Measurements from ENCODE around the gene KRT32. TPM values are rescaled to one million over a fixed set of nuclear protein-coding genes. Genes with fewer than 3 reads are reported as not detected.

Gene KRT32
- total RNA-seq, 1 donor from 2014 or later = not detected

DNA sequence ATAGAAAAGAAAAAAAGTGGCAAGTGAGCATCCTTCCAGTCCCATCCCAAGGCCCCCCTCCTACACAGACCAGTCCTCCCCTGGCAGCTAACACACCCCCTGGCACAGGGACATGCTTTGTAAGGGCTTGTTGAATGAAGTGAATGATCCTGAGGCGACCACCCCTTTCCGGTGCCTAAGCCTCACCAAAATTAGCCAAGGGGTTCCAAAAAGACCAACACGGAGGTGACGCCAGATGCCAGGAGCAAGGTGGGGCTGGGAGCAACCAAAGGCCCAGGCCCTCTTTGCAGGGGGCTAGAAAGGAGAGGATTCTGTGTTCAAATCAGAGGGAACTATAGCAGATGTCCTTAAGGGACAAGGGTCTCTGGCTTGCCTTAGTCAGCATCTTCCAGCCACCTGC, 8.2 kb upstream of the KRT32 start:
- no peak overlapping the region for H3K27ac Mint-ChIP-seq (ENCODE audit: unreplicated experiment)

GRCh38 chr17:41474863-41475262, 7.7 kb upstream of the KRT32 start:
- Histone ChIP-seq H3K4me2 (ENCODE audit: low read length) (no peak overlapping the region), H3K9ac (ENCODE audit: low read length) (no peak overlapping the region), H3K27me3 (ENCODE audit: insufficient read depth, low read length) (no peaks in the 10 kb centered on the region), H3K4me1 (ENCODE audit: insufficient read depth, low read length) (no peaks in the 10 kb centered on the region), H4K20me1 (ENCODE audit: insufficient read depth, low read length) (no peaks in the 10 kb centered on the region), H3K4me3 (ENCODE audit: insufficient read depth, low read depth, low read length) (no peak overlapping the region), H2AFZ (ENCODE audit: low read depth, low read length) (no peak overlapping the region), H3K36me3 (ENCODE audit: insufficient read depth, low read length) (no peaks in the 10 kb centered on the region), H3K79me2 (ENCODE audit: insufficient read depth, low read length) (no peaks in the 10 kb centered on the region), H3K27ac (ENCODE audit: low read depth, low read length) (no peak overlapping the region), H3K9me3 (ENCODE audit: insufficient read depth, low read depth, low read length) (peaks cover 4% of the 10 kb centered on the region)
- Mint-ChIP-seq H3K9me3 (ENCODE audit: unreplicated experiment) (peaks cover 16% of the 10 kb centered on the region), H3K36me3 (ENCODE audit: low read depth, unreplicated experiment) (no peaks in the 10 kb centered on the region), H3K4me1 (ENCODE audit: low read depth, unreplicated experiment) (no peaks in the 10 kb centered on the region), H3K4me3 (ENCODE audit: unreplicated experiment) (no peak overlapping the region), H3K27ac (ENCODE audit: unreplicated experiment) (no peak overlapping the region), H3K27me3 (ENCODE audit: low read depth, unreplicated experiment) (peaks cover 32% of the 10 kb centered on the region)
- FAIRE-seq (no peak), DNase-seq (ENCODE audit: low read depth) (no peak)
- TF ChIP-seq CTCF (IDR thresholded peaks at IDR 0.05; ENCODE audit: insufficient read depth, low read depth, low read length) (no peak), EZH2 (IDR thresholded peaks at IDR 0.05; ENCODE audit: insufficient read depth, low read length) (no peak)

More for the DNA sequence above, 8.2 kb upstream of the KRT32 start:
- no peak for FAIRE-seq
- Mint-ChIP-seq H3K36me3 (ENCODE audit: low read depth, unreplicated experiment) (no peaks in the 10 kb centered on the region), H3K9me3 (ENCODE audit: unreplicated experiment) (peaks cover 15% of the 10 kb centered on the region), H3K4me3 (ENCODE audit: unreplicated experiment) (no peak overlapping the region), H3K4me1 (ENCODE audit: low read depth, unreplicated experiment) (no peaks in the 10 kb centered on the region), H3K27me3 (ENCODE audit: low read depth, unreplicated experiment) (peaks cover 35% of the 10 kb centered on the region)
- no peak overlapping the region for H3K4me3 ChIP-seq (ENCODE audit: insufficient read depth, low read depth, low read length)
- no peak overlapping the region for H3K4me2 ChIP-seq (ENCODE audit: low read length)
- peaks cover 4% of the 10 kb centered on the region for H3K9me3 ChIP-seq (ENCODE audit: insufficient read depth, low read depth, low read length)
- H2AFZ ChIP-seq (ENCODE audit: low read depth, low read length) = no peak overlapping the region
- H4K20me1 ChIP-seq (ENCODE audit: insufficient read depth, low read length) = no peaks in the 10 kb centered on the region
- no peak overlapping the region for H3K27ac ChIP-seq (ENCODE audit: low read depth, low read length)
- H3K79me2 ChIP-seq (ENCODE audit: insufficient read depth, low read length) = no peaks in the 10 kb centered on the region
- no peak overlapping the region for H3K9ac ChIP-seq (ENCODE audit: low read length)
- no peaks in the 10 kb centered on the region for H3K36me3 ChIP-seq (ENCODE audit: insufficient read depth, low read length)
- no peaks in the 10 kb centered on the region for H3K27me3 ChIP-seq (ENCODE audit: insufficient read depth, low read length)
- no peak for TF ChIP-seq EZH2 (IDR thresholded peaks at IDR 0.05; ENCODE audit: insufficient read depth, low read length)
- no peak for TF ChIP-seq CTCF (IDR thresholded peaks at IDR 0.05; ENCODE audit: insufficient read depth, low read depth, low read length)
- DNase-seq (ENCODE audit: low read depth) = no peak
- no peaks in the 10 kb centered on the region for H3K4me1 ChIP-seq (ENCODE audit: insufficient read depth, low read length)

GRCh38 chr17:41468346-41468745, 1.2 kb upstream of the KRT32 start:
- no peak overlapping the region for H3K9ac ChIP-seq (ENCODE audit: low read length)
- Mint-ChIP-seq H3K27ac (ENCODE audit: unreplicated experiment) (no peak overlapping the region), H3K36me3 (ENCODE audit: low read depth, unreplicated experiment) (no peaks in the 10 kb centered on the region), H3K4me3 (ENCODE audit: unreplicated experiment) (no peak overlapping the region), H3K27me3 (ENCODE audit: low read depth, unreplicated experiment) (peaks cover 20% of the 10 kb centered on the region), H3K9me3 (ENCODE audit: unreplicated experiment) (peaks cover 17% of the 10 kb centered on the region), H3K4me1 (ENCODE audit: low read depth, unreplicated experiment) (peaks cover 6% of the 10 kb centered on the region)
- H2AFZ ChIP-seq (ENCODE audit: low read depth, low read length) = no peak overlapping the region
- no peaks in the 10 kb centered on the region for H3K79me2 ChIP-seq (ENCODE audit: insufficient read depth, low read length)
- peaks cover 4% of the 10 kb centered on the region for H3K9me3 ChIP-seq (ENCODE audit: insufficient read depth, low read depth, low read length)
- H3K4me2 ChIP-seq (ENCODE audit: low read length) = no peak overlapping the region
- no peak overlapping the region for H3K4me3 ChIP-seq (ENCODE audit: insufficient read depth, low read depth, low read length)
- H3K27ac ChIP-seq (ENCODE audit: low read depth, low read length) = no peak overlapping the region
- H3K4me1 ChIP-seq (ENCODE audit: insufficient read depth, low read length) = peaks cover 11% of the 10 kb centered on the region
- TF ChIP-seq EZH2 (IDR thresholded peaks at IDR 0.05; ENCODE audit: insufficient read depth, low read length) = no peak
- FAIRE-seq (peak; percentile 9), DNase-seq (ENCODE audit: low read depth) (no peak)
- H4K20me1 ChIP-seq (ENCODE audit: insufficient read depth, low read length) = no peaks in the 10 kb centered on the region
- H3K36me3 ChIP-seq (ENCODE audit: insufficient read depth, low read length) = no peaks in the 10 kb centered on the region
- no peaks in the 10 kb centered on the region for H3K27me3 ChIP-seq (ENCODE audit: insufficient read depth, low read length)

All from astrocyte (in vitro differentiated cells and primary cell).